CD4-positive, alpha-beta memory T cell (primary cell): Measurements from ENCODE around the gene CCDC192. TPM values are rescaled to one million over a fixed set of nuclear protein-coding genes. Genes with fewer than 3 reads are reported as not detected.

Source experiments
- CTCF ChIA-PET: fragments of 350-600 bp; sonication (Branson Sonifier 250); formaldehyde crosslinking; loops from one replicate; lab custom pipeline; 2021; ENCODE audit warnings: inconsistent platforms; ENCODE audit not compliant: partially characterized antibody; lab: Charles Lee
- POLR2A ChIA-PET: fragments of 350-600 bp; sonication (Branson Sonifier 250); formaldehyde crosslinking; loops from one replicate; lab custom pipeline; 2021; ENCODE audit not compliant: partially characterized antibody; lab: Charles Lee
- DNase-seq, 5 donors: peaks; one replicate each; pipeline versions ENCODE4 v3.0.0 to v3.0.0-alpha.2; 2020 to 2022; ENCODE audit warnings: mixed read lengths in 1 of 5
- H3K27ac ChIP-seq: one replicate; pipeline ENCODE4 v1.7.0; 2013; ENCODE audit warnings: low read depth, low read length
- H3K27me3 ChIP-seq: 2 replicates; pipeline ENCODE4 v1.7.0; 2013; ENCODE audit warnings: mild to moderate bottlenecking, low read length, moderate library complexity; ENCODE audit not compliant: insufficient read depth
- H3K36me3 ChIP-seq: 2 replicates; pipeline ENCODE4 v1.7.0; 2013; ENCODE audit warnings: mild to moderate bottlenecking, low read length, moderate library complexity; ENCODE audit not compliant: insufficient read depth
- H3K4me1 ChIP-seq: 2 replicates; pipeline ENCODE4 v1.7.0; 2013; ENCODE audit warnings: mild to moderate bottlenecking, low read length, moderate library complexity; ENCODE audit not compliant: insufficient read depth
- H3K4me3 ChIP-seq, 2 donors: one replicate each; pipeline ENCODE4 v1.7.0; 2013; ENCODE audit warnings: low read length in 2 of 2, mild to moderate bottlenecking in 1 of 2
- H3K9me3 ChIP-seq, 2 donors: one replicate each; pipeline ENCODE4 v1.7.0; 2013; ENCODE audit warnings: low read length in 2 of 2, control low read depth in 1 of 2; ENCODE audit not compliant: control insufficient read depth in 1 of 2
- H3K27ac Mint-ChIP-seq, 7 donors: one replicate each; pipeline ENCODE4 v1.8.0; 2020 to 2021; ENCODE audit warnings: mixed read lengths in 7 of 7, mild to moderate bottlenecking in 6 of 7, inconsistent platforms in 3 of 7, moderate library complexity in 3 of 7
- H3K27me3 Mint-ChIP-seq, 2 donors: one replicate each; pipeline ENCODE4 v1.8.0; 2020 to 2021; ENCODE audit warnings: mixed read lengths in 2 of 2
- H3K36me3 Mint-ChIP-seq, 2 donors: one replicate each; pipeline ENCODE4 v1.8.0; 2020 to 2021; ENCODE audit warnings: mixed read lengths in 2 of 2, inconsistent platforms in 1 of 2, mild to moderate bottlenecking in 1 of 2
- H3K4me1 Mint-ChIP-seq, 4 donors: one replicate each; pipeline ENCODE4 v1.8.0; 2020 to 2021; ENCODE audit warnings: mixed read lengths in 4 of 4, mild to moderate bottlenecking in 1 of 4
- H3K4me3 Mint-ChIP-seq, 8 donors: one replicate each; pipeline ENCODE4 v1.8.0; 2020 to 2021; ENCODE audit warnings: mixed read lengths in 8 of 8, mild to moderate bottlenecking in 7 of 8, moderate library complexity in 6 of 8, inconsistent platforms in 3 of 8
- H3K9me3 Mint-ChIP-seq, 8 donors: one replicate each; pipeline ENCODE4 v1.8.0; 2020 to 2021; ENCODE audit warnings: mixed read lengths in 8 of 8, mild to moderate bottlenecking in 5 of 8, inconsistent platforms in 3 of 8, moderate library complexity in 1 of 8
- intact Hi-C: fragments of 100-400 bp; cut with micrococcal nuclease; formaldehyde crosslinking; loops from one replicate; pipeline ENCODE4 v1.15.1; 2023
- polyA plus RNA-seq, 2 donors: library from polyadenylated mRNA; unstranded; fragments of 300-500 nt; fragmentation: Illumina TruSeq; gene quantifications; one replicate each; pipeline ENCODE4 v1.2.3, GENCODE V29; 2021
- total RNA-seq, 2 experiments: library from RNA; stranded (reverse); gene quantifications; one replicate each; pipeline ENCODE4 v1.2.3, GENCODE V29; 2021

Gene CCDC192, protein sequence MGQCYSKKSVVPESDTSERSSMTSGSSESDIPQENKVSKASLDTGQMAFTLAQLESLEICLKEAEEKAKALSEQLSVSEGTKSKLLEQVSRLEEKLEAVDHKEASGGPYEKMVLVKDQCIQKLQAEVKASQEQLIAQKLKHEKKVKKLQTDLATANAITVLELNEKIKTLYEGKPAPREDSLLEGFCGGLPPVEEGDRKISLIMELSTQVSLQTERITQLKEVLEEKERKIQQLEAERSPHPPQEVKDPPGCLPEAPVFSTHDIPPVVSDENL
- not detected for total RNA-seq
- not detected for polyA plus RNA-seq

DNA sequence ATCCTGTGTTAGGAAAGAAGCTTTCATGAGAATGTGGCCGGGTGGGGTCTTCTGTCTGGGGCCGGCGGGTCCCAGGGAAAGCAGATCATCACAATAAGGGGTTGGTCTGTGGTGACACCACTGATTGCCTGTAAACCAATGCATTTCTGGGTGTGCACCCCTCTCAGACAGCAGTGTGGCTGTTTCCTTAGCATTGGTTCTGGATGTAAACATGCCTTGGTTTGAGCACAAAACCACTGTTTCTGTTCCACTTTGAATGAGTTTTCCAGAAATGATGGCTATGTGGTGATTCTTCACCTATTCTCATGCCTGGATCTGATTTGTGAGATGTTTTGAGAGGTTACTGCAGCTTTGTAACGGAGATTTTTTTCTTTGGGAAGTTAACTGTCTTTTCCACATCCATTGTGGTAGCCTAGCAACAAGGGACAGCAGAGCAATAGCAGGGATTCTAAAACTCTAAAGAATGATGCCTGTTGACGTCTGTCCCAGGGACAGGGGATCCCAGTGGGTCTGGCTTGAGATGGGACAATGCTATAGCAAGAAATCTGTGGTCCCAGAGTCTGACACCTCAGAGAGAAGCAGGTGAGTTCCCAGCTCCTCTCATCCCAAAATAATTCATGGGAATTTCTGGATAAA, at the start of gene CCDC192:
Gene CCDC192 (plus strand): TSS at position 466 of the 636 bp plus-strand sequence. CDS start 55 bp downstream, at position 521.
- H3K9me3 ChIP-seq = no peaks in the 10 kb centered on the region
- peaks cover 0 to 3% (median 0%) of the 10 kb centered on the region in 8 donors for H3K9me3 Mint-ChIP-seq
- intact Hi-C loops = no loop called here
- H3K4me1 ChIP-seq = no peaks in the 10 kb centered on the region
- no peak within 1 kb of the TSS for H3K4me3 Mint-ChIP-seq
- no peak for DNase-seq
- no peaks in the 10 kb centered on the region for H3K36me3 Mint-ChIP-seq
- POLR2A ChIA-PET = no interaction called here
- no peak within 1 kb of the TSS for H3K4me3 ChIP-seq
- H3K27me3 ChIP-seq = no peaks in the 10 kb centered on the region
- no peaks in the 10 kb centered on the region for H3K36me3 ChIP-seq
- H3K27ac Mint-ChIP-seq = no peak within 1 kb of the TSS
- H3K27ac ChIP-seq = no peak within 1 kb of the TSS
- no peaks in the 10 kb centered on the region for H3K4me1 Mint-ChIP-seq
- H3K27me3 Mint-ChIP-seq = peaks cover 5 to 6% of the 10 kb centered on the region in 2 donors
- CTCF ChIA-PET = no interaction called here

DNA sequence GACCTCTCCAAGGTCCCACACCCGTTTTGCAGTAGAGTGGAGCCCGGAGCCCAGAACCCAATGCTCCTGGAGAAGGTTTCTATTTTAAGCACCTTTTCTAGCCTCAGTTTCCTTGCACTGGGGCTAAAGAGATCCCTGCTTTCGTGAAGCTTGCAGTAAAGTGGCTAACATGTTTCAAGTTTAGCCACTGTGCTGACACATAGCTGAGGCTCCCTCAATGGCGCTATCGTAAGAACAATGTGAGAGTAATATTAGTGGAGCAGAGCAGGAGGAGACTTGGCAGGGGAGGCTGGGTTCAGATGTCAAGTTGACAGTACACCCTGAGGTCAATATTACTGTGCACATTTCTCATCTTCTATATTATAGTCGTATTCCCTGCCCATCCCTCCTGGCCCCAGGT, 46.4 kb upstream of the CCDC192 start:
- no peak for DNase-seq
- CTCF ChIA-PET = no interaction called here

DNA sequence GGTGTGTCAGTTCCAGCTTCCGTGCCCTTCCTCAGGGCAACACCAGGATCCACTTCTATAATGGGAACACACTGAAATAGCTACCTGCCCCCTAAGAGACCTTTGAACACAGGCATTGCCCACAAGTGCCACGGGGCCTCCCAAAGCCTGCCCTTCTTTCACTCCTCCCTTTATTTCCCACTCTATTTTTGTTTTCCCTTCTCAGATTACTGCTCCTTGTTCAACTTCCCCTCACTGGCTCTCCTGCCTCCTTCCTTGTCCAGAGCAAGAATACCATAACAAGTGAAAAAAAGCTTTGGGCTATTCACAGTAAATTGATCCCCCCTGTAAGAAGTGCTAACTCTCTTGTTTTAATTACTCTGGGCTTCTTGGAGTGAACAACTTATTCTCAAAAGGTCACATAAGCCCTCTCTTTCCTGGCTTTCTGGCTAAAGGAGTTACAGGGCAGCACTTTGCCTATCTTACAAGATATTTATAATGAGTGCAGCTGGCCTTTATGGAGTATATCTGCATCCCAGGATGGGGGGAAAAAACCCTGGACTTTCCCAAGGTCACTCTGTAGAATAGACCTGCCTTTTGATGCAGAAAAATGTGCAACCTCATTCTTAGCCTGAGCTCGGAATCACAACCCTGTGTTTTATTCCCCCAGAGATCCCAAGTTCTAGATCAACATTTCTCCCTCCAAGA, 43.0 kb upstream of the CCDC192 start:
- H3K9me3 Mint-ChIP-seq = no peaks in the 10 kb centered on the region
- Histone ChIP-seq H3K4me1 (no peaks in the 10 kb centered on the region), H3K9me3 (no peaks in the 10 kb centered on the region), H3K27ac (no peak overlapping the region), H3K36me3 (no peaks in the 10 kb centered on the region), H3K27me3 (no peaks in the 10 kb centered on the region), H3K4me3 (no peak overlapping the region)
- no peaks in the 10 kb centered on the region for H3K36me3 Mint-ChIP-seq
- DNase-seq = no peak
- CTCF ChIA-PET = interaction anchor here (0.8 kb wide), 1 partner anchor 11 kb away, joined by 3 read pairs; no protein-coding TSS in a partner anchor
- no peak overlapping the region for H3K27ac Mint-ChIP-seq
- no peak overlapping the region for H3K4me3 Mint-ChIP-seq
- POLR2A ChIA-PET = no interaction called here
- H3K4me1 Mint-ChIP-seq = no peaks in the 10 kb centered on the region
- intact Hi-C loops = no loop called here
- peaks cover 1 to 2% of the 10 kb centered on the region in 2 donors for H3K27me3 Mint-ChIP-seq

More for the DNA sequence above, 46.4 kb upstream of the CCDC192 start:
- intact Hi-C loops = no loop called here
- no peaks in the 10 kb centered on the region for H3K36me3 Mint-ChIP-seq
- no peak overlapping the region for H3K27ac Mint-ChIP-seq
- Histone ChIP-seq H3K27ac (no peak overlapping the region), H3K4me3 (no peak overlapping the region), H3K36me3 (no peaks in the 10 kb centered on the region), H3K27me3 (no peaks in the 10 kb centered on the region), H3K4me1 (no peaks in the 10 kb centered on the region), H3K9me3 (no peaks in the 10 kb centered on the region)
- no peak overlapping the region for H3K4me3 Mint-ChIP-seq
- no peaks in the 10 kb centered on the region for H3K9me3 Mint-ChIP-seq
- no peaks in the 10 kb centered on the region for H3K4me1 Mint-ChIP-seq
- POLR2A ChIA-PET = no interaction called here
- peaks cover 1 to 4% of the 10 kb centered on the region in 2 donors for H3K27me3 Mint-ChIP-seq

DNA sequence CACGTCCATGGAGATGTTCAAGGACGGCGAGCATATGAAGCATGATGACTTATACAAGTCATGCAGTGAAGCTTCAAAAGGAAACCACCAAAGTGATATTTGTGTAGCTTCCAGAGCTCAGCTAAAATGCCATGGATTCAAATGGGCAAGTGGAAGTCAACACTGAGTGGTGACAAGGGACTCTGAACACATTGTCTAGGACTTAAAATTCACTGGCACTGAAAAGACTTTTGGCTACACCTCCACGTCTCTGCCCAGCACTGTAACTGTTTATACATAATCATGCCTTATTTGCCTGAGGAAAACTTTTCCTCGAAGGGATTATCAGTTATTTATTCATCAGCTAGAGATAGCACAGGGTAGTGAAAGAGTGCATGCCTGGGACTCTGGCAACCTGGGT, 39.1 kb upstream of the CCDC192 start:
- no peaks in the 10 kb centered on the region for H3K4me1 ChIP-seq
- H3K36me3 Mint-ChIP-seq = no peaks in the 10 kb centered on the region
- H3K4me3 ChIP-seq = no peak overlapping the region
- H3K9me3 Mint-ChIP-seq = no peaks in the 10 kb centered on the region
- peaks cover 0 to 1% of the 10 kb centered on the region in 2 donors for H3K27me3 Mint-ChIP-seq
- CTCF ChIA-PET = no interaction called here
- no peaks in the 10 kb centered on the region for H3K27me3 ChIP-seq
- intact Hi-C loops = no loop called here
- no peak overlapping the region for H3K4me3 Mint-ChIP-seq
- H3K4me1 Mint-ChIP-seq = no peaks in the 10 kb centered on the region
- no peak for DNase-seq
- POLR2A ChIA-PET = no interaction called here
- H3K27ac ChIP-seq = no peak overlapping the region
- no peaks in the 10 kb centered on the region for H3K36me3 ChIP-seq
- H3K9me3 ChIP-seq = no peaks in the 10 kb centered on the region
- H3K27ac Mint-ChIP-seq = no peak overlapping the region

DNA sequence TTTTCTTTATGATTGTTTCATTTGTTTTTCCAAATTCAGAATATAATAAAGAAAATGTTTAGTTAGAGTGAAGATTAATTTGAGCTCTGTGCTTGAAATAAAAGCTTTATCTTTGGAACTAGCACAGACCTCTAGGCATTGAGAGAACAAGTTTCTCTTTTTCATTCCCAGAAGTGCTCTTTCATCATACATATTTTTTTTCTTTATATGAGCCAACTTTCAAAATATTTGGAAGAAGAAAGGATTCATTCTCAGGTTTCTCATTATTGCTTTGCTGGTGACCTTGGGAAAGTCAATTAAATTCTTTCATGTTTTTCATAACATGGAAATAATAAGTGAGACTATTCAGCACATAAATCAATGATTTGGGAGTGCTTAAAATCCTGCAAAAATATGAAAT, 37.5 kb upstream of the CCDC192 start:
- Histone ChIP-seq H3K27me3 (no peaks in the 10 kb centered on the region), H3K36me3 (no peaks in the 10 kb centered on the region), H3K4me1 (no peaks in the 10 kb centered on the region), H3K27ac (no peak overlapping the region), H3K9me3 (no peaks in the 10 kb centered on the region), H3K4me3 (no peak overlapping the region)
- intact Hi-C loops = no loop called here
- H3K4me3 Mint-ChIP-seq = no peak overlapping the region
- no peaks in the 10 kb centered on the region for H3K36me3 Mint-ChIP-seq
- no peak overlapping the region for H3K27ac Mint-ChIP-seq
- POLR2A ChIA-PET = no interaction called here
- CTCF ChIA-PET = no interaction called here
- no peaks in the 10 kb centered on the region for H3K4me1 Mint-ChIP-seq
- no peak for DNase-seq
- peaks cover 0 to under 1% of the 10 kb centered on the region in 2 donors for H3K27me3 Mint-ChIP-seq
- no peaks in the 10 kb centered on the region for H3K9me3 Mint-ChIP-seq

DNA sequence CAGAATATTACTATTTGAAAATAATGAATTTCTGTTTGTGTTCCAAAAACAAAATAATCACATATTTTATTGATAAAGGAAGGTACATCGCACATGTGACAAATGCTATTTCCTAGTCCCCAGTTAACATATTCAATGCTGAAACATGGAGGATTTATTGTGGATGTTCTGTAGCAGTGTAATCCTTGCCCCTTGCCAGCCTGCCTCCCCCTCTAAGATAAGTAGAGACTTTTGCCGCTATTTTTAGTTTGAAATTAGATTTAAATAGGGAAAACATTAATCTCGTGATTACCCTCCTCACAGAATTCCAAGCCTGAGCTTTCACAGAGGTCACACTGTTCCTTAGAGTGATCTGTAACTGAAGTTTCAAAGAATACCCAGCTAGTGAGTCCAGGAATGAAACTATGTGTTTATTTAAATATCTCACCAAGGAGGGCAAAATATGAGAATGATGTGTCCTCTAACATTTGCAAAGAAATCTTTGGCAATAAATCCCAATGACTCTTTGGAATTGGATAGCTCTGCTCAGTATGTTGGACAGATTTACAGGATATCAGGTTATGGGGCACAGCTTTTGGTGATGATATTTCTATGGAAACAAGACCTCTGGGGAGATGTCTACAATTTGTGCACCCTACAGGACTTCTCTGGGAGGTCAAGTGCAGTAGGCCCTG, 37.0 kb upstream of the CCDC192 start:
- Histone ChIP-seq H3K4me1 (no peaks in the 10 kb centered on the region), H3K27ac (no peak overlapping the region), H3K9me3 (no peaks in the 10 kb centered on the region), H3K27me3 (no peaks in the 10 kb centered on the region), H3K36me3 (no peaks in the 10 kb centered on the region), H3K4me3 (no peak overlapping the region)
- no peak overlapping the region for H3K27ac Mint-ChIP-seq
- intact Hi-C loops = no loop called here
- H3K4me3 Mint-ChIP-seq = no peak overlapping the region
- H3K36me3 Mint-ChIP-seq = no peaks in the 10 kb centered on the region
- H3K4me1 Mint-ChIP-seq = no peaks in the 10 kb centered on the region
- H3K27me3 Mint-ChIP-seq = no peaks in the 10 kb centered on the region
- H3K9me3 Mint-ChIP-seq = no peaks in the 10 kb centered on the region
- no peak for DNase-seq
- POLR2A ChIA-PET = no interaction called here
- CTCF ChIA-PET = no interaction called here

DNA sequence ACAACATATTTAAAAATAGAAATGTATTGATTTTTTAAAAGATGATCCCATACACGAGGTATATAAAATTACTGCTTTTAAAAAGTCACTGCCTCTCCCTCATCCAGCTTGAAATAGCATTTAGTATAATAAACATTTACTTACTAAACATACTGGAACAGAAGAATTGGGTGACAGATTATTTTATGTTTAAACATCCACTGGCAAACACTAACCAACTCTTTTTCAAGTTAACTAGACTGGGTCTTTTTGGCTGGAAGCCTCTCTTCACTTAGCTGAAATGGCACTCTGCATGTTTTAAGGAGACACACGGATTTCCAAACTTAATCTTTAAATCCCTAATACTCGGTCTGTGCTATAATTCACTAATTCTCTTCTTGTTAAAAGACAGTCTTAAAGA, 35.3 kb upstream of the CCDC192 start:
- no peaks in the 10 kb centered on the region for H3K27me3 ChIP-seq
- H3K27ac ChIP-seq = no peak overlapping the region
- ChIA-PET CTCF (no interaction called here), POLR2A (no interaction called here)
- DNase-seq = no peak
- H3K4me1 ChIP-seq = no peaks in the 10 kb centered on the region
- Mint-ChIP-seq H3K4me3 (no peak overlapping the region), H3K9me3 (no peaks in the 10 kb centered on the region), H3K36me3 (no peaks in the 10 kb centered on the region), H3K27me3 (no peaks in the 10 kb centered on the region), H3K27ac (no peak overlapping the region), H3K4me1 (no peaks in the 10 kb centered on the region)
- no peaks in the 10 kb centered on the region for H3K9me3 ChIP-seq
- H3K4me3 ChIP-seq = no peak overlapping the region
- H3K36me3 ChIP-seq = no peaks in the 10 kb centered on the region
- intact Hi-C loops = no loop called here
